Activated B cell treated with CpG ODN at 0.5 μM for 24 hours (primary cell): Measurements from ENCODE around the gene PGP. TPM values are rescaled to one million over a fixed set of nuclear protein-coding genes. Genes with fewer than 3 reads are reported as not detected.

Experiments used
- total RNA-seq: library from RNA; stranded (reverse); gene quantifications from 2 replicates; pipeline ENCODE4 v1.2.3, GENCODE V29; 2022

PGP gene
- total RNA-seq, 1 donor from 2014 or later = 10.4 TPM

Other genes starting within 250 kb of the PGP start
- not detected in 2 replicates for gene RNF151, start 248.0 kb downstream of the PGP start, total RNA-seq
- 41.8 and 44.2 TPM in 2 replicates for gene TBL3, start 242.8 kb downstream of the PGP start, total RNA-seq
- gene NOXO1, start 233.4 kb downstream of the PGP start, total RNA-seq = 0.37 and 0.73 TPM in 2 replicates
- gene GFER, start 230.6 kb downstream of the PGP start, total RNA-seq = 31.6 and 39.4 TPM in 2 replicates
- 10.0 and 11.3 TPM in 2 replicates for gene SYNGR3, start 224.9 kb downstream of the PGP start, total RNA-seq
- 56.4 and 59.3 TPM in 2 replicates for gene ZNF598, start 205.0 kb downstream of the PGP start, total RNA-seq
- gene NPW, start 195.1 kb downstream of the PGP start, total RNA-seq = 1.5 and 1.7 TPM in 2 replicates
- gene NHERF2, start 187.9 kb downstream of the PGP start, total RNA-seq = 0.56 and 0.93 TPM in 2 replicates
- gene NTHL1, start 167.0 kb downstream of the PGP start, total RNA-seq = 10.5 and 11.5 TPM in 2 replicates
- 130 and 139 TPM in 2 replicates for gene TSC2, start 166.9 kb downstream of the PGP start, total RNA-seq
- 58.6 and 84.2 TPM in 2 replicates for gene PKD1, start 78.9 kb downstream of the PGP start, total RNA-seq
- 0.61 TPM in 1 of 2 replicates, not detected in the other for gene RAB26, start 66.2 kb downstream of the PGP start, total RNA-seq
- 72.7 and 78.1 TPM in 2 replicates for gene TRAF7, start 59.1 kb downstream of the PGP start, total RNA-seq
- not detected in 2 replicates for gene CASKIN1, start 18.2 kb downstream of the PGP start, total RNA-seq
- 35.7 and 38.7 TPM in 2 replicates for gene MLST8, start 9.4 kb downstream of the PGP start, total RNA-seq
- 4.9 and 5.1 TPM in 2 replicates for gene BRICD5, start 4.0 kb downstream of the PGP start, total RNA-seq
- gene E4F1, start 8.8 kb upstream of the PGP start, total RNA-seq = 29.9 and 31.3 TPM in 2 replicates
- gene DNASE1L2, start 21.6 kb upstream of the PGP start, total RNA-seq = 1.2 and 1.3 TPM in 2 replicates
- 38.1 and 43.0 TPM in 2 replicates for gene ECI1, start 36.7 kb upstream of the PGP start, total RNA-seq
- gene RNPS1, start 53.3 kb upstream of the PGP start, total RNA-seq = 228 and 232 TPM in 2 replicates
- 2.4 and 3.1 TPM in 2 replicates for gene ABCA3, start 125.9 kb upstream of the PGP start, total RNA-seq
- gene CCNF, start 214.6 kb upstream of the PGP start, total RNA-seq = 5.3 and 5.5 TPM in 2 replicates
- gene TEDC2, start 245.3 kb upstream of the PGP start, total RNA-seq = 3.4 and 4.4 TPM in 2 replicates